GM19372 (cell line): ENCODE results near the gene GPX1.

Experiments used
- ATAC-seq: cut with Tn5 transposase; IDR thresholded peaks from one replicate; pipeline ENCODE4 v1.9.1; 2021; ENCODE audit warnings: mild to moderate bottlenecking, low read depth, moderate library complexity; ENCODE audit not compliant: unreplicated experiment

Gene GPX1

GRCh38 chr3:49316696-49317457 is 41.3 kb downstream of the GPX1 start:
- ATAC-seq, result no peak

DNA sequence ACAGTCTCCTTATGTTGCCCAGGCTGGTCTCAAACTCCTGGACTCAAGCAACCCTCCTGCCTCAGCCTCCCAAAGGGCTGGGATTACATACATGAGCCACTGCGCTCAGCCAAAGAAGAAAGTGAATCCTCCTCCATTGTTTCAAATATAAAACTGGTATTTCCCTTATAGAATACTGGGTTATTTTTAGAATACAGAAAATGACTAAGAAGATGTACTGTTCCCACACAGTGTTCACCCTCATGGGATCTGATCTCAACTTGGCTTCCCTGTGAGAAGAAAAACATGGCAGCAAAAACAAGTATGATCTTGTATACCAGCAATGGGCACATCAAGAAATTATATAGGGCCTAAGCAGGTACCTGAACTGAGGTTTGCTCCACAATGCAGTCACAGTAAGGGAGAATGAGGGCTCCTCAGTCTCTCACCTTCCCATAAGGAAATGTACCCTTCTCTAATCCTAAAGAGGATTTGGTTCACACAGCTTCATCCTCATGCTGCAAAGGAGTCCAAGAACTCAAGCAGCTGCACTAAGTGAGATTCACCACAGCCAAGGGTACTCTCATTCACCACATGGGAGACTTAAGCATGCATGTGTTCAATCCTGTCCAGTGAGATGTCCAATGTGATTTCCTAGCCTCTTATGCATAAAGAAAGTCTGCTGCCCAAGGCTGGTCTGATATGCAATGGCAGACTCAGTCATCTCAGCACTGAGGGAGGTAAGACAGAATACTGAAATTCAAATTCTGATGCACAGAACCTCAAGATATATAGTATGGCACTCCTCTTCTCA is 44.1 kb downstream of the GPX1 start:
- ATAC-seq, result no peak

- ATAC-seq, result no peak
Observed at GRCh38 chr3:49311283-49311682, 46.9 kb downstream of the GPX1 start.

GRCh38 chr3:49310677-49311076 is 47.5 kb downstream of the GPX1 start:
- no peak for ATAC-seq
